ENCODE data around the gene APCDD1. TPM values are rescaled to one million over a fixed set of nuclear protein-coding genes. Genes with fewer than 3 reads are reported as not detected.

The APCDD1 gene
- total and polyA plus RNA-seq, 2 of the 13 experiments (the other 11 are each of a cell fraction or from before 2014, with no cell fraction given) = 2.1 to 8.6 TPM

- no peak overlapping the region for H3K27ac ChIP-seq (ENCODE audit: extremely low read length, insufficient read depth, low read length)
- H3K4me1 ChIP-seq (ENCODE audit: insufficient read depth, low read length) = peaks cover 22% of the 10 kb centered on the region
- H3K79me2 ChIP-seq (ENCODE audit: insufficient read depth, low read length) = no peaks in the 10 kb centered on the region
- DNase-seq (ENCODE audit: low spot score) (no peak), ATAC-seq (no peak), FAIRE-seq (no peak)
- no peaks in the 10 kb centered on the region for H4K20me1 ChIP-seq (ENCODE audit: insufficient read depth, low read length)
- BruUV-seq (replicated peaks) = no TSS peak
- H3K4me3 ChIP-seq (replicated peaks in 1 of 3; ENCODE audit: insufficient read depth in 1 of 3, low read depth in 2 of 3, low read length in 3 of 3) = no peak overlapping the region
- 54% methylated on average over 8 of the region's 9 CpGs for WGBS (ENCODE audit: low lambda C conversion rate)
- no peak for TF ChIP-seq NR0B2 (CRISPR knock-in tag; IDR thresholded peaks at IDR 0.05)
- no peak for TF ChIP-seq ZKSCAN5 (CRISPR knock-in tag; IDR thresholded peaks at IDR 0.05)
- no peak for TF ChIP-seq ATF5 (CRISPR knock-in tag; IDR thresholded peaks at IDR 0.05; ENCODE audit: low read depth)
- no peak for TF ChIP-seq KLF13 (CRISPR knock-in tag; IDR thresholded peaks at IDR 0.05)
- no peak for TF ChIP-seq FUBP1 (CRISPR knock-in tag; IDR thresholded peaks at IDR 0.05; ENCODE audit: borderline replicate concordance)
- no peak for TF ChIP-seq ZNF451 (CRISPR knock-in tag; IDR thresholded peaks at IDR 0.05)
- TF ChIP-seq ZNF557 (CRISPR knock-in tag; IDR thresholded peaks at IDR 0.05) = no peak
- no peak for TF ChIP-seq HNRNPK (IDR thresholded peaks at IDR 0.05; ENCODE audit: low read depth, low read length, poor library complexity, severe bottlenecking)
- TF ChIP-seq ZNF724P (CRISPR knock-in tag; IDR thresholded peaks at IDR 0.05; ENCODE audit: borderline replicate concordance) = no peak
- no peak for TF ChIP-seq RARG (CRISPR knock-in tag; IDR thresholded peaks at IDR 0.05; ENCODE audit: low read depth)
- no peak for TF ChIP-seq JARID2 (CRISPR knock-in tag; IDR thresholded peaks at IDR 0.05; ENCODE audit: insufficient replicate concordance)
- no peak for TF ChIP-seq ZNF468 (CRISPR knock-in tag; IDR thresholded peaks at IDR 0.05)
- TF ChIP-seq SKIL (CRISPR knock-in tag; IDR thresholded peaks at IDR 0.05; ENCODE audit: borderline replicate concordance) = no peak
- no peak for TF ChIP-seq ZNF543 (CRISPR knock-in tag; IDR thresholded peaks at IDR 0.05)
- no peak for TF ChIP-seq NFKB2 (CRISPR knock-in tag; IDR thresholded peaks at IDR 0.05; ENCODE audit: borderline replicate concordance)
- TF ChIP-seq CBFB (CRISPR knock-in tag; IDR thresholded peaks at IDR 0.05) = no peak
- TF ChIP-seq SP1 (IDR thresholded peaks at IDR 0.05) = no peak
- TF ChIP-seq SP1 (CRISPR knock-in tag; IDR thresholded peaks at IDR 0.05) = no peak
- no peak overlapping the region for H2AFZ ChIP-seq (ENCODE audit: low read length)
- H3K9me3 ChIP-seq (ENCODE audit: low read length) = no peaks in the 10 kb centered on the region
- no peaks in the 10 kb centered on the region for H3K27me3 ChIP-seq (ENCODE audit: control insufficient read depth in 1 of 2, insufficient read depth in 2 of 2, low read length in 2 of 2)
- no peak overlapping the region for H3K9ac ChIP-seq (ENCODE audit: insufficient read depth, low read depth, low read length)
- in situ Hi-C loops (cut with HindIII; ENCODE audit: extremely low pct_ligation_motif_present, low pct_unique_long_range_greater_than_20kb) (no loop called here), intact Hi-C loops (cut with micrococcal nuclease; ENCODE audit: unreplicated experiment) (no loop called here)
- H3K4me2 ChIP-seq (ENCODE audit: low read depth, low read length) = no peak overlapping the region
- CTCF ChIA-PET (ENCODE audit: low intra/inter-chr PET ratio, low total read pairs) = no interaction called here
- H3K36me3 ChIP-seq (replicated peaks in 1 of 2; ENCODE audit: control insufficient read depth in 1 of 2, insufficient read depth in 2 of 2, low read length in 2 of 2) = no peaks in the 10 kb centered on the region
- POLR2A ChIA-PET = no interaction called here
Measured at GRCh38 chr18:10476338-10476791, 21.9 kb downstream of the APCDD1 start.

Measured in HepG2 (cell line).